KMS-11 (cell line): Measurements from ENCODE around the gene EVL.

Experiments
- H2AFZ ChIP-seq: fragments of 200-600 bp; sonication (generic); 2 replicates; pipeline ENCODE4 v1.6.1; 2016; ENCODE audit warnings: antibody characterized with exemption, mixed run types, low read depth
- H3K27ac ChIP-seq: fragments of 200-600 bp; sonication (generic); 2 replicates; pipeline ENCODE4 v1.6.1; 2016; ENCODE audit warnings: mild to moderate bottlenecking, mixed run types
- H3K27me3 ChIP-seq: fragments of 200-600 bp; sonication (generic); 2 replicates; pipeline ENCODE4 v1.6.1; 2017; ENCODE audit warnings: mild to moderate bottlenecking, low read depth, mixed run types, moderate library complexity; ENCODE audit not compliant: insufficient read depth
- H3K36me3 ChIP-seq: fragments of 200-600 bp; sonication (generic); 2 replicates; pipeline ENCODE4 v1.6.1; 2017; ENCODE audit warnings: mild to moderate bottlenecking, mixed run types; ENCODE audit not compliant: insufficient read depth
- H3K4me1 ChIP-seq: fragments of 200-600 bp; sonication (generic); 2 replicates; pipeline ENCODE4 v1.6.1; 2016; ENCODE audit warnings: mild to moderate bottlenecking, low read depth, mixed run types; ENCODE audit not compliant: poor library complexity, severe bottlenecking
- H3K4me2 ChIP-seq: fragments of 200-600 bp; sonication (generic); 2 replicates; pipeline ENCODE4 v1.7.0; 2016; ENCODE audit warnings: mild to moderate bottlenecking, mixed run types
- H3K4me3 ChIP-seq: fragments of 200-600 bp; sonication (generic); IDR thresholded peaks from 2 replicates; pipeline ENCODE4 v1.6.1; 2017; ENCODE audit warnings: low read depth, low read length, mixed read lengths; ENCODE audit not compliant: insufficient read depth
- H3K79me2 ChIP-seq: fragments of 200-600 bp; sonication (generic); 2 replicates; pipeline ENCODE4 v1.6.1; 2016; ENCODE audit warnings: low read depth, mixed run types; ENCODE audit not compliant: insufficient read depth
- H3K9ac ChIP-seq: fragments of 200-600 bp; sonication (generic); 2 replicates; pipeline ENCODE4 v1.6.1; 2016; ENCODE audit warnings: mild to moderate bottlenecking, mixed run types
- H4K20me1 ChIP-seq: fragments of 200-600 bp; sonication (generic); 2 replicates; pipeline ENCODE4 v1.6.1; 2016; ENCODE audit warnings: mild to moderate bottlenecking, mixed run types; ENCODE audit not compliant: insufficient read depth
- TF ChIP-seq, protein P1 (sequence below): fragments of 200-600 bp; sonication (generic); conservative IDR thresholded peaks from 2 replicates; pipeline ENCODE4 v1.6.1; 2017; ENCODE audit warnings: low read depth, mild to moderate bottlenecking, antibody characterized with exemption, low read length, moderate library complexity, mixed read lengths

EVL gene

DNA sequence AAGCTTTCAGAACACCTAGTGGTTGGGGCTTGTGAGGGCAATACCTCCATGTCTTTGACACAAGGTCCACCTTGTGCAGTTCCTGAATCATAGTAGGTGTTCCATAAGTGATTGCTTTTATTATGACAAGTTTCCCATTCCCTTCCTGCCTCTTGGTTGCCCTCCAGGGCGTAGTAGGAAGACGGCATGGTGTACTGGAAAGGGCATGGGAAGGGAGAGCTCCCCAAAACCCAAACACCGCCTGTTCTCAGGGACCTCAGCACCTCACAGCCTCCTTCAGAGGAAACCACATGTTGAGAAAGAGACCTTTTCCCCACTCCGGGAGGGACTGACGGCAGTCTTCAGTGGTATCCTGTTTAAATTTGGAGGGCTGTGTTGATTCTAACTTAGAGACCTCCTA is 21.1 kb downstream of the EVL start:
- no peaks in the 10 kb centered on the region for H4K20me1 ChIP-seq
- H3K4me3 ChIP-seq, result no peak overlapping the region
- H3K36me3 ChIP-seq, result no peaks in the 10 kb centered on the region
- no peak overlapping the region for H3K9ac ChIP-seq
- TF ChIP-seq, protein P1, sequence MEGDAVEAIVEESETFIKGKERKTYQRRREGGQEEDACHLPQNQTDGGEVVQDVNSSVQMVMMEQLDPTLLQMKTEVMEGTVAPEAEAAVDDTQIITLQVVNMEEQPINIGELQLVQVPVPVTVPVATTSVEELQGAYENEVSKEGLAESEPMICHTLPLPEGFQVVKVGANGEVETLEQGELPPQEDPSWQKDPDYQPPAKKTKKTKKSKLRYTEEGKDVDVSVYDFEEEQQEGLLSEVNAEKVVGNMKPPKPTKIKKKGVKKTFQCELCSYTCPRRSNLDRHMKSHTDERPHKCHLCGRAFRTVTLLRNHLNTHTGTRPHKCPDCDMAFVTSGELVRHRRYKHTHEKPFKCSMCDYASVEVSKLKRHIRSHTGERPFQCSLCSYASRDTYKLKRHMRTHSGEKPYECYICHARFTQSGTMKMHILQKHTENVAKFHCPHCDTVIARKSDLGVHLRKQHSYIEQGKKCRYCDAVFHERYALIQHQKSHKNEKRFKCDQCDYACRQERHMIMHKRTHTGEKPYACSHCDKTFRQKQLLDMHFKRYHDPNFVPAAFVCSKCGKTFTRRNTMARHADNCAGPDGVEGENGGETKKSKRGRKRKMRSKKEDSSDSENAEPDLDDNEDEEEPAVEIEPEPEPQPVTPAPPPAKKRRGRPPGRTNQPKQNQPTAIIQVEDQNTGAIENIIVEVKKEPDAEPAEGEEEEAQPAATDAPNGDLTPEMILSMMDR, result no peak
- no peaks in the 10 kb centered on the region for H3K79me2 ChIP-seq
- no peaks in the 10 kb centered on the region for H3K27me3 ChIP-seq
- H3K4me2 ChIP-seq, result no peak overlapping the region
- no peaks in the 10 kb centered on the region for H3K4me1 ChIP-seq
- H3K27ac ChIP-seq, result no peak overlapping the region
- no peak overlapping the region for H2AFZ ChIP-seq

DNA sequence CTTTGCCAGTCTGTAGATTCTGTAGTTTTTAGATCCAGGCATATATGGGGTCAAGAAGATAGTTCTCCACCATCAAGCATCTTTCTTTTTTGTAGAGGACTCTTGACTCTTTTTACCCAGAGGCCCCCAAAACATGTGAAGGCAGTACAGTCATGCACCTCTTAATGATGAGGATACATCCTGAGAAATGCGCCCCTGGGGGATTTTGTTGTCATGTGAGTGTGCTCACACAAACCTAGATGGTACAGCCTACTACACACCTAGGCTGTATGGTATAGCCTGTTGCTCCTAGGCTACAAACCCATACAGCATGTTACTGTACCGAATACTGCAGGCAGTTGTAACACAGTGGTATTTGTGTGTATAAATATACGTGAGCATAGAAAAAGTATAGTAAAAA is 23.0 kb downstream of the EVL start:
- Histone ChIP-seq H2AFZ (no peak overlapping the region), H3K36me3 (no peaks in the 10 kb centered on the region), H3K79me2 (no peaks in the 10 kb centered on the region), H3K4me3 (no peak overlapping the region), H3K27ac (no peak overlapping the region), H4K20me1 (no peaks in the 10 kb centered on the region), H3K27me3 (no peaks in the 10 kb centered on the region), H3K9ac (no peak overlapping the region), H3K4me2 (no peak overlapping the region), H3K4me1 (no peaks in the 10 kb centered on the region)
- TF ChIP-seq, protein P1, result no peak

DNA sequence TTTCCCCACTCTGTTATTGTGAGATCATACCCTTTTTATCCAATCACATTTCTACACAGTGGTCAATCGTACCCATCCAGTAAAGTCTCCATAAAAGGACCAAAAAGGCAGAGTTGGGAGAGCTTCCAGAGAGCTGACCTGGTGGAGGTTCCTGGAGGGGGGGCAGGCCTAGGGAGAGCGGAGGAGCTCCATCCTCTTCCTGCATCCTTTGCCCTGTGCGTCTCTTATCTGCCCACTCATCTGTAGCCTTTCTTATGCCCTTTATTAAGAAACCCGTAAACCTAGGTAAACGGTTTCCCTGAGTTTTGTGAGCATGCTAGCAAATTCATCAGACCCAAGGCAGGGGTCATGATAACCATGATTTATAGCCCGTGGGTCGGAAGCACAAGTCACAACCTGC is 26.2 kb downstream of the EVL start:
- Histone ChIP-seq H3K4me3 (no peak overlapping the region), H4K20me1 (no peaks in the 10 kb centered on the region), H3K4me1 (no peaks in the 10 kb centered on the region), H2AFZ (no peak overlapping the region), H3K27ac (no peak overlapping the region), H3K36me3 (no peaks in the 10 kb centered on the region), H3K9ac (no peak overlapping the region), H3K27me3 (no peaks in the 10 kb centered on the region), H3K4me2 (no peak overlapping the region), H3K79me2 (no peaks in the 10 kb centered on the region)
- TF ChIP-seq, protein P1, result no peak

DNA sequence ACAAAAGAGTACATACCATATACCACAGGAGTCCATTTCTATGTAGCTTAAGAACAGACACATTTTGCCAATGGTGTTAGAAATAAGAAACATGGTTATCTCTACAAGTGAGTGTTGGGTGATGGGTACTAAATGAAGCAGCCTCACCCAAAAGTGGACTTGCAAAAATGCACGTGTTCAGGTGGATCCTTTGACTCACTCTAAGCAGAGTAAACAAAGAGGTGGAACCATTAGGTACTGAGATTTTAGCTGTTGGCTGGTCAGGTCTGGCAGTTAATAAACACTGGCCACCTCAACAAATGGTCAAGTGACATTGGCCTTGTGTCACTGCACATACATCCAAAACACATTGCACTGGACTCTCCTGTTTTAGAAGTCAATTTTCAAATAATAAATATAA is 27.6 kb downstream of the EVL start:
- Histone ChIP-seq H4K20me1 (no peaks in the 10 kb centered on the region), H3K9ac (no peak overlapping the region)

More for the DNA sequence above, 27.6 kb downstream of the EVL start:
- H3K27me3 ChIP-seq, result no peaks in the 10 kb centered on the region
- H2AFZ ChIP-seq, result no peak overlapping the region
- H3K4me1 ChIP-seq, result no peaks in the 10 kb centered on the region
- no peak overlapping the region for H3K4me2 ChIP-seq
- H3K27ac ChIP-seq, result no peak overlapping the region
- H3K4me3 ChIP-seq, result no peak overlapping the region
- H3K79me2 ChIP-seq, result no peaks in the 10 kb centered on the region
- TF ChIP-seq, protein P1, result no peak
- no peaks in the 10 kb centered on the region for H3K36me3 ChIP-seq
